ENCODE measurements around the gene GLIS1.

GLIS1 gene

DNA sequence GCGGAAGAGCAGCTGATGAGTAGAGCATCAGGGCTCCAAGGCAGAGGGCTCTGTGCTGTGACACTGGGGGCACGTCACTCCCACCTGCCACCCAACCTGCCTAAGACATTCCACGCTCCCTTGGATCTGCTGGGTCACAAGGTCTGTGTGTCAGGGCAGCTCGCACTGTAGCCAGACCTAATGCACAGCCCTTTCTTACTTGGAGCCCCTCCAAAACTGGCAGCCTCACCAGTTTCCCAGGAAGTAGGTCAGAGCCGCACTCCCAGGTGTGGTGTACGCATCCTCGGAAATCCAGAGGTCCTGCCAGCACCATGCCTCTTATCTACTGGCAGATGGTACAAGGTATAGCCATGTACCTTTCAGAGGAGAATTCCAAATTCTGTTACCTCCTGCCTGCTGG lies 257.5 kb downstream of the GLIS1 start:
- Histone ChIP-seq H3K4me2 (ENCODE audit: low read depth, low read length) (no peak overlapping the region), H3K79me2 (ENCODE audit: low read length) (no peaks in the 10 kb centered on the region), H3K9me3 (replicated peaks; ENCODE audit: insufficient read depth, low read length) (no peaks in the 10 kb centered on the region), H4K20me1 (ENCODE audit: insufficient read depth, low read length) (no peaks in the 10 kb centered on the region), H3F3A (ENCODE audit: insufficient read depth, low read length) (no peaks in the 10 kb centered on the region), H3K9ac (ENCODE audit: low read length) (no peak overlapping the region), H3K9me2 (replicated peaks; ENCODE audit: insufficient read depth, low read length) (no peaks in the 10 kb centered on the region), H3K4me1 (ENCODE audit: low read length) (no peaks in the 10 kb centered on the region), H3K27ac (ENCODE audit: low read length) (no peak overlapping the region), H3K36me3 (replicated peaks; ENCODE audit: insufficient read depth, low read length) (no peaks in the 10 kb centered on the region), H3K27me3 (replicated peaks; ENCODE audit: insufficient read depth, low read length) (peaks cover 18% of the 10 kb centered on the region), H2AFZ (ENCODE audit: low read length) (no peak overlapping the region), H3K4me3 (ENCODE audit: low read length) (no peak overlapping the region)
- DNase-seq = no peak
- TF ChIP-seq EZH2phosphoT487 (IDR thresholded peaks at IDR 0.05; ENCODE audit: low read length) (no peak), EZH2 (optimal IDR thresholded peaks at IDR 0.05; ENCODE audit: low read depth, low read length) (no peak)
- TF ChIP-seq, protein P1, sequence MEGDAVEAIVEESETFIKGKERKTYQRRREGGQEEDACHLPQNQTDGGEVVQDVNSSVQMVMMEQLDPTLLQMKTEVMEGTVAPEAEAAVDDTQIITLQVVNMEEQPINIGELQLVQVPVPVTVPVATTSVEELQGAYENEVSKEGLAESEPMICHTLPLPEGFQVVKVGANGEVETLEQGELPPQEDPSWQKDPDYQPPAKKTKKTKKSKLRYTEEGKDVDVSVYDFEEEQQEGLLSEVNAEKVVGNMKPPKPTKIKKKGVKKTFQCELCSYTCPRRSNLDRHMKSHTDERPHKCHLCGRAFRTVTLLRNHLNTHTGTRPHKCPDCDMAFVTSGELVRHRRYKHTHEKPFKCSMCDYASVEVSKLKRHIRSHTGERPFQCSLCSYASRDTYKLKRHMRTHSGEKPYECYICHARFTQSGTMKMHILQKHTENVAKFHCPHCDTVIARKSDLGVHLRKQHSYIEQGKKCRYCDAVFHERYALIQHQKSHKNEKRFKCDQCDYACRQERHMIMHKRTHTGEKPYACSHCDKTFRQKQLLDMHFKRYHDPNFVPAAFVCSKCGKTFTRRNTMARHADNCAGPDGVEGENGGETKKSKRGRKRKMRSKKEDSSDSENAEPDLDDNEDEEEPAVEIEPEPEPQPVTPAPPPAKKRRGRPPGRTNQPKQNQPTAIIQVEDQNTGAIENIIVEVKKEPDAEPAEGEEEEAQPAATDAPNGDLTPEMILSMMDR (IDR thresholded peaks at IDR 0.05; ENCODE audit: low read length) = no peak

DNA sequence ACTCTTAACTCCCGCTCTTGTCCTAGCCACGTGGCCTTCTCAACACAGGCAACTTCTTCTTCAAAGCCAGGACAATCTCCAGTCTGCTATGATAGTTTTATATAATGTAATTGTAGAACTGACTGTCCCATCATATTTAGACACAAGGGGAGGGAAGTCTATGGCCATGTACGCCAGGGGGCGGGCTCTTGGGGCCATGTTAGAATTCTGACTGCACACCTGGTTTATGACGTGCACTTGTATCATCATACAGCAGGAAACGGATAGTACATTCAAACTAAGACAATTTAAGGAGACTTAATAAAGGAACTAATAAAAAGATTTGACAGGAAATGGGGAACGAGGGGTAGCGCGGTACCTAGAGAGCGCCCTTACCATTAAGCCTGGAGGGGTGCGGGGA lies 258.3 kb downstream of the GLIS1 start:
- Histone ChIP-seq H3K4me3 (ENCODE audit: low read length) (no peak overlapping the region), H4K20me1 (ENCODE audit: insufficient read depth, low read length) (no peaks in the 10 kb centered on the region), H3K4me1 (ENCODE audit: low read length) (no peaks in the 10 kb centered on the region), H3K27ac (ENCODE audit: low read length) (no peak overlapping the region), H3K9ac (ENCODE audit: low read length) (no peak overlapping the region), H3K4me2 (ENCODE audit: low read depth, low read length) (no peak overlapping the region), H3K36me3 (replicated peaks; ENCODE audit: insufficient read depth, low read length) (no peaks in the 10 kb centered on the region), H2AFZ (ENCODE audit: low read length) (no peak overlapping the region), H3F3A (ENCODE audit: insufficient read depth, low read length) (no peaks in the 10 kb centered on the region), H3K79me2 (ENCODE audit: low read length) (no peaks in the 10 kb centered on the region), H3K27me3 (replicated peaks; ENCODE audit: insufficient read depth, low read length) (peaks cover 10% of the 10 kb centered on the region), H3K9me3 (replicated peaks; ENCODE audit: insufficient read depth, low read length) (no peaks in the 10 kb centered on the region), H3K9me2 (replicated peaks; ENCODE audit: insufficient read depth, low read length) (no peaks in the 10 kb centered on the region)
- DNase-seq = no peak
- no peak for TF ChIP-seq EZH2 (optimal IDR thresholded peaks at IDR 0.05; ENCODE audit: low read depth, low read length)
- TF ChIP-seq EZH2phosphoT487 (IDR thresholded peaks at IDR 0.05; ENCODE audit: low read length) = no peak
- TF ChIP-seq, protein P1 (IDR thresholded peaks at IDR 0.05; ENCODE audit: low read length) = no peak

DNA sequence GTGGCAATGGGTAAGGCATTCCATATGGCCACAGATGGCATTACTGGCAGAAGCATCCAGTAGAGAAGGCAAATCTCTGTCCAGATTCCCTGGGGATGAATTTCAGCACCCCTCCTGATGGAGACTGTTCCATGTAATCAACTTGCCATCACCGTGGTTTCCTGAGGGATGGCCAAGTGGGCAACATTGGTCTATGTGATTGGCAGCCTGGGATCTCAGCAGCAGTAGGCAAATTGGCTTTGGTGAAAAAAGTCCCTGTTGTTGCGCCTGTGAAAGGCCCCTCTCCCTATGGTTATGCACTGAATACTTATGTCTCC lies 260.5 kb downstream of the GLIS1 start:
- Histone ChIP-seq H3K36me3 (replicated peaks; ENCODE audit: insufficient read depth, low read length) (no peaks in the 10 kb centered on the region), H3K4me3 (ENCODE audit: low read length) (no peak overlapping the region), H3F3A (ENCODE audit: insufficient read depth, low read length) (no peaks in the 10 kb centered on the region), H3K4me1 (ENCODE audit: low read length) (no peaks in the 10 kb centered on the region), H3K79me2 (ENCODE audit: low read length) (no peaks in the 10 kb centered on the region), H3K27me3 (replicated peaks; ENCODE audit: insufficient read depth, low read length) (peaks cover 13% of the 10 kb centered on the region), H3K9ac (ENCODE audit: low read length) (no peak overlapping the region), H3K27ac (ENCODE audit: low read length) (no peak overlapping the region), H3K9me3 (replicated peaks; ENCODE audit: insufficient read depth, low read length) (no peaks in the 10 kb centered on the region), H3K9me2 (replicated peaks; ENCODE audit: insufficient read depth, low read length) (no peaks in the 10 kb centered on the region), H2AFZ (ENCODE audit: low read length) (no peak overlapping the region), H4K20me1 (ENCODE audit: insufficient read depth, low read length) (no peaks in the 10 kb centered on the region), H3K4me2 (ENCODE audit: low read depth, low read length) (no peak overlapping the region)
- no peak for DNase-seq
- TF ChIP-seq, protein P1 (IDR thresholded peaks at IDR 0.05; ENCODE audit: low read length) = no peak
- TF ChIP-seq EZH2phosphoT487 (IDR thresholded peaks at IDR 0.05; ENCODE audit: low read length) (no peak), EZH2 (optimal IDR thresholded peaks at IDR 0.05; ENCODE audit: low read depth, low read length) (no peak)
